HEK293 (cell line): Measurements from ENCODE around the gene ZNF662.

Source experiments
- CTCF ChIA-PET: fragments of 350-600 bp; formaldehyde crosslinking; extraction: SDS; loops from one replicate; lab custom pipeline; 2021; ENCODE audit warnings: antibody characterized with exemption; lab: Yijun Ruan, JAX
- POLR2A ChIA-PET: fragments of 300-600 bp; formaldehyde crosslinking; extraction: SDS; loops from one replicate; lab custom pipeline; 2020; ENCODE audit warnings: antibody characterized with exemption, inconsistent platforms; lab: Yijun Ruan, JAX
- H3K27ac ChIP-seq: fragments of 200-500 bp; sonication (Bioruptor generic); 2 replicates; pipeline ENCODE4 v1.5.1; 2014; ENCODE audit warnings: low read depth, low read length, control low read depth, inconsistent platforms; ENCODE audit errors: extremely low read depth
- H3K36me3 ChIP-seq, 2 experiments: fragments of 200-500 bp in 1 of 2; sonication (Bioruptor generic) in 1 of 2; 1 replicate in 1 of 2; 2 replicates in 1 of 2; pipeline ENCODE4 v1.5.1; 2014 to 2017; ENCODE audit warnings: inconsistent platforms in 2 of 2, low read length in 2 of 2; ENCODE audit not compliant: control insufficient read depth in 2 of 2, insufficient read depth in 1 of 2
- H3K4me1 ChIP-seq: fragments of 200-500 bp; sonication (Bioruptor generic); 2 replicates; pipeline ENCODE4 v1.5.1; 2014; ENCODE audit warnings: mild to moderate bottlenecking, low read length, inconsistent platforms; ENCODE audit not compliant: control insufficient read depth, insufficient read depth
- H3K4me3 ChIP-seq: 2 replicates; pipeline ENCODE4 v1.5.1; 2011; ENCODE audit warnings: low read depth, mild to moderate bottlenecking, control low read depth, low read length, moderate library complexity
- H3K9me3 ChIP-seq: fragments of 200-500 bp; sonication (Bioruptor generic); 2 replicates; pipeline ENCODE4 v1.5.1; 2014; ENCODE audit warnings: low read depth, low read length, inconsistent platforms; ENCODE audit not compliant: control insufficient read depth, insufficient read depth
- GFI1B ChIP-seq: fragments of 450-650 bp; formaldehyde crosslinking; IDR thresholded peaks from 2 replicates; pipeline ENCODE4 v1.5.1; 2016; ENCODE audit warnings: missing biosample characterization, missing genetic modification characterization
- GLIS1 ChIP-seq: fragments of 450-650 bp; formaldehyde crosslinking; IDR thresholded peaks from 2 replicates; pipeline ENCODE4 v1.5.1; 2016; ENCODE audit warnings: missing biosample characterization, missing genetic modification characterization
- GLIS2 ChIP-seq: fragments of 450-650 bp; formaldehyde crosslinking; IDR thresholded peaks from 2 replicates; pipeline ENCODE4 v1.5.1; 2016; ENCODE audit warnings: missing biosample characterization, missing genetic modification characterization
- KLF10 ChIP-seq: fragments of 450-650 bp; IDR thresholded peaks from 2 replicates; pipeline ENCODE4 v1.5.1; 2018; ENCODE audit warnings: missing biosample characterization, mild to moderate bottlenecking, missing genetic modification characterization
- SP3 ChIP-seq: fragments of 450-650 bp; formaldehyde crosslinking; IDR thresholded peaks from 2 replicates; pipeline ENCODE4 v1.5.1; 2016; ENCODE audit warnings: missing biosample characterization, missing genetic modification characterization
- TCF7L2 ChIP-seq: IDR thresholded peaks from 2 replicates; pipeline ENCODE4 v1.6.1; 2011; ENCODE audit warnings: low read depth, mild to moderate bottlenecking, inconsistent platforms, low read length, moderate library complexity, borderline replicate concordance
- ZBTB1 ChIP-seq: fragments of 450-650 bp; formaldehyde crosslinking; IDR thresholded peaks from 2 replicates; pipeline ENCODE4 v1.5.1; 2016; ENCODE audit warnings: missing biosample characterization, missing genetic modification characterization
- ZBTB7A ChIP-seq: fragments of 450-650 bp; formaldehyde crosslinking; IDR thresholded peaks from 2 replicates; pipeline ENCODE4 v1.5.1; 2016; ENCODE audit warnings: low read depth, missing biosample characterization, missing genetic modification characterization
- ZFHX2 ChIP-seq: fragments of 450-650 bp; formaldehyde crosslinking; conservative IDR thresholded peaks from 2 replicates; pipeline ENCODE4 v1.5.1; 2016; ENCODE audit warnings: missing biosample characterization, missing genetic modification characterization
- ZFP3 ChIP-seq: fragments of 450-650 bp; formaldehyde crosslinking; IDR thresholded peaks from 2 replicates; pipeline ENCODE4 v1.5.1; 2016; ENCODE audit warnings: low read depth, missing biosample characterization, missing genetic modification characterization
- ZNF140 ChIP-seq: fragments of 450-650 bp; formaldehyde crosslinking; IDR thresholded peaks from 2 replicates; pipeline ENCODE4 v1.5.1; 2016; ENCODE audit warnings: missing biosample characterization, missing genetic modification characterization
- ZNF239 ChIP-seq: fragments of 450-650 bp; formaldehyde crosslinking; IDR thresholded peaks from 2 replicates; pipeline ENCODE4 v1.5.1; 2016; ENCODE audit warnings: missing biosample characterization, missing genetic modification characterization
- ZNF248 ChIP-seq: fragments of 450-650 bp; formaldehyde crosslinking; IDR thresholded peaks from 2 replicates; pipeline ENCODE4 v1.5.1; 2017; ENCODE audit warnings: missing biosample characterization, missing genetic modification characterization
- ZNF266 ChIP-seq: fragments of 450-650 bp; formaldehyde crosslinking; IDR thresholded peaks from 2 replicates; pipeline ENCODE4 v1.5.1; 2016; ENCODE audit warnings: missing biosample characterization, missing genetic modification characterization, low read depth
- ZNF37A ChIP-seq: fragments of 450-650 bp; IDR thresholded peaks from 2 replicates; pipeline ENCODE4 v1.5.1; 2018; ENCODE audit warnings: missing biosample characterization, missing genetic modification characterization
- ZNF391 ChIP-seq: fragments of 450-650 bp; formaldehyde crosslinking; IDR thresholded peaks from 2 replicates; pipeline ENCODE4 v1.5.1; 2016; ENCODE audit warnings: low read depth, missing biosample characterization, missing genetic modification characterization, borderline replicate concordance
- ZNF560 ChIP-seq: fragments of 450-650 bp; formaldehyde crosslinking; IDR thresholded peaks from 2 replicates; pipeline ENCODE4 v1.5.1; 2017; ENCODE audit warnings: missing biosample characterization, missing genetic modification characterization, borderline replicate concordance
- ZNF621 ChIP-seq: fragments of 450-650 bp; formaldehyde crosslinking; IDR thresholded peaks from 2 replicates; pipeline ENCODE4 v1.5.1; 2017; ENCODE audit warnings: missing biosample characterization, missing genetic modification characterization
- ZSCAN30 ChIP-seq: fragments of 450-650 bp; IDR thresholded peaks from 2 replicates; pipeline ENCODE4 v1.5.1; 2018; ENCODE audit warnings: missing biosample characterization, mild to moderate bottlenecking, missing genetic modification characterization, moderate library complexity
- TF ChIP-seq, protein P1 (sequence below): fragments of 450-650 bp; formaldehyde crosslinking; IDR thresholded peaks from 2 replicates; pipeline ENCODE4 v1.5.1; 2016; ENCODE audit warnings: missing biosample characterization, missing genetic modification characterization
- TF ChIP-seq, protein P2 (sequence below): fragments of 450-650 bp; formaldehyde crosslinking; conservative IDR thresholded peaks from 2 replicates; pipeline ENCODE4 v1.5.1; 2016; ENCODE audit warnings: low read depth, missing biosample characterization, missing genetic modification characterization
- TF ChIP-seq, protein P3 (sequence below): fragments of 450-650 bp; formaldehyde crosslinking; IDR thresholded peaks from 2 replicates; pipeline ENCODE4 v1.5.1; 2016; ENCODE audit warnings: missing biosample characterization, missing genetic modification characterization
- TF ChIP-seq, protein P4 (sequence below): fragments of 450-650 bp; formaldehyde crosslinking; IDR thresholded peaks from 2 replicates; pipeline ENCODE4 v1.5.1; 2017; ENCODE audit warnings: missing biosample characterization, mild to moderate bottlenecking, missing genetic modification characterization, moderate library complexity
- TF ChIP-seq, protein P5 (sequence below): fragments of 450-650 bp; formaldehyde crosslinking; IDR thresholded peaks from 2 replicates; pipeline ENCODE4 v1.5.1; 2016; ENCODE audit warnings: missing biosample characterization, missing genetic modification characterization

The ZNF662 gene

DNA sequence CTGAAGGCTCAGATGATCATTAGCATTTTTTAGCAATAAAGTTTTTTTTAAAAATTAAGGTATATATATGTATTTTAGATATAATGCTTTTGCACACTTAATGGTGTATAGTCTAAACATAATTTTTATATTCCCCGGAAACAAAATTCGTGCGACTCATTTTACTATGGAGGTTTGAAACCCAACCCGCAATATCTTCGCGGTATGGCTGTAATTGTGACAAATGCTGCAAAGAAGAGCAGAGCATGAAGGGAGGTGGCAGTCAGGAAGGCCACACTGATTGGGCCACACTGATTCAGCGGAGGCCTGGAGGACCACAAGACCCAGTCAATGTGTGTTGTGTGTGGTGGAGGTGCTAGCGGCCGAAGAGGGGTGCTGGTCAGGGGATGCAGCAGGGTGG, 25.8 kb upstream of the ZNF662 start:
- Histone ChIP-seq H3K36me3 (no peaks in the 10 kb centered on the region), H3K9me3 (no peaks in the 10 kb centered on the region), H3K4me1 (no peaks in the 10 kb centered on the region), H3K4me3 (no peak overlapping the region), H3K27ac (no peak overlapping the region)
- CTCF ChIA-PET = interaction anchor here (0.6 kb wide), 1 partner anchor 614 kb away, joined by 3 read pairs; the partner anchor contains the start of gene CCK
- no peak for TF ChIP-seq GFI1B
- no peak for TF ChIP-seq ZNF248 (tag by site-specific recombination)
- TF ChIP-seq ZNF239 (tag by site-specific recombination) = no peak
- TF ChIP-seq ZBTB7A (tag by site-specific recombination) = no peak
- TF ChIP-seq, protein P1, sequence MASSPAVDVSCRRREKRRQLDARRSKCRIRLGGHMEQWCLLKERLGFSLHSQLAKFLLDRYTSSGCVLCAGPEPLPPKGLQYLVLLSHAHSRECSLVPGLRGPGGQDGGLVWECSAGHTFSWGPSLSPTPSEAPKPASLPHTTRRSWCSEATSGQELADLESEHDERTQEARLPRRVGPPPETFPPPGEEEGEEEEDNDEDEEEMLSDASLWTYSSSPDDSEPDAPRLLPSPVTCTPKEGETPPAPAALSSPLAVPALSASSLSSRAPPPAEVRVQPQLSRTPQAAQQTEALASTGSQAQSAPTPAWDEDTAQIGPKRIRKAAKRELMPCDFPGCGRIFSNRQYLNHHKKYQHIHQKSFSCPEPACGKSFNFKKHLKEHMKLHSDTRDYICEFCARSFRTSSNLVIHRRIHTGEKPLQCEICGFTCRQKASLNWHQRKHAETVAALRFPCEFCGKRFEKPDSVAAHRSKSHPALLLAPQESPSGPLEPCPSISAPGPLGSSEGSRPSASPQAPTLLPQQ (tag by site-specific recombination) = no peak
- TF ChIP-seq ZNF391 (tag by site-specific recombination) = no peak
- no peak for TF ChIP-seq GLIS1 (tag by site-specific recombination)
- no peak for TF ChIP-seq ZNF560 (tag by site-specific recombination)
- no peak for TF ChIP-seq ZNF140 (tag by site-specific recombination)
- POLR2A ChIA-PET = no interaction called here

DNA sequence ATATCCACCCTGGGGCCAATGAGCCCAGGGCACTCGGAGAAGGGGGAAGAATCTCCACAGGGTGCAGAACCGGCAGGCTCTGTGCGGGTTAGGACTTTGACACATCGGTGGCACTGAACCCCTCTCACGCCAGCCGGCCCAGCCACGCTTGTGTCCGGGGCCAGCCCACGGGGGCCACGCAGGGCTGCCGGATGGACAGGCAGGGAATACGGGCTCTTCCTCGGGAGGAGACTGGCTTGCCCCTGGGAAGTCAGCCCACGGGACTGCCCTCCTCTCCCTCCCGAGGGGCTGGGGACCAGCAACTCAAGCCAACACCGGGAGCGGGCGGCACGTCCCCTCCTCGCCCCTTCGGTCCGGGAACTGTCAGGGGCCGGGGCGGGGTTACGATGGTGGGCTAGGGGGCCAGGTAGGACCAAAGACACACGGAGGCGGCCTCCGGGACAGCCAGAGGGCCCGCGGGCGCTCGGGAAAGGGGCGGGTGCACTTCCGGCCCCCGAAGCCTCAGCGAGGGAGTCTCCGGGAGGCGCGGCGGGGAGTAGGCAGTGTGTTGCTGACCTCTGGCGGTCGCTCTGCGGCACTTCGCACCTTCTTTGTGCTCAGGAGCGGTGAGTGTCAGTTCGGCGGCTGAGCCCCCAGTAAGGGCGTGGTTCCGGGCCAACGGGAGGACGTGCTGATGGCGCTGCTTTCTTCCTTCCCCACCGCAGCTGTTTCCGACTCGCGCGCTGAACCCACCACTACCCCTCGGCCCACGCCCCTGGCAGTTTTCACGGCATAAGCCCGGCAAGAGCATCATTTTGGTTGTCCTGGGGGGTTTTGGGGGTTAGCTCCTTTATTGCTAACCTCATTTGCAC, 25.1 kb upstream of the ZNF662 start:
- H3K4me3 ChIP-seq = peak overlapping the region; percentile 31
- no peaks in the 10 kb centered on the region for H3K4me1 ChIP-seq
- ChIA-PET POLR2A (no interaction called here), CTCF (interaction anchor here (0.6 to 2.1 kb wide), 14 partner anchors 10 to 657 kb away, joined by 3 to 19 read pairs (median 4); no protein-coding TSS in a partner anchor)
- H3K27ac ChIP-seq = no peak overlapping the region
- no peaks in the 10 kb centered on the region for H3K36me3 ChIP-seq
- H3K9me3 ChIP-seq = no peaks in the 10 kb centered on the region
- TF ChIP-seq, protein P2, sequence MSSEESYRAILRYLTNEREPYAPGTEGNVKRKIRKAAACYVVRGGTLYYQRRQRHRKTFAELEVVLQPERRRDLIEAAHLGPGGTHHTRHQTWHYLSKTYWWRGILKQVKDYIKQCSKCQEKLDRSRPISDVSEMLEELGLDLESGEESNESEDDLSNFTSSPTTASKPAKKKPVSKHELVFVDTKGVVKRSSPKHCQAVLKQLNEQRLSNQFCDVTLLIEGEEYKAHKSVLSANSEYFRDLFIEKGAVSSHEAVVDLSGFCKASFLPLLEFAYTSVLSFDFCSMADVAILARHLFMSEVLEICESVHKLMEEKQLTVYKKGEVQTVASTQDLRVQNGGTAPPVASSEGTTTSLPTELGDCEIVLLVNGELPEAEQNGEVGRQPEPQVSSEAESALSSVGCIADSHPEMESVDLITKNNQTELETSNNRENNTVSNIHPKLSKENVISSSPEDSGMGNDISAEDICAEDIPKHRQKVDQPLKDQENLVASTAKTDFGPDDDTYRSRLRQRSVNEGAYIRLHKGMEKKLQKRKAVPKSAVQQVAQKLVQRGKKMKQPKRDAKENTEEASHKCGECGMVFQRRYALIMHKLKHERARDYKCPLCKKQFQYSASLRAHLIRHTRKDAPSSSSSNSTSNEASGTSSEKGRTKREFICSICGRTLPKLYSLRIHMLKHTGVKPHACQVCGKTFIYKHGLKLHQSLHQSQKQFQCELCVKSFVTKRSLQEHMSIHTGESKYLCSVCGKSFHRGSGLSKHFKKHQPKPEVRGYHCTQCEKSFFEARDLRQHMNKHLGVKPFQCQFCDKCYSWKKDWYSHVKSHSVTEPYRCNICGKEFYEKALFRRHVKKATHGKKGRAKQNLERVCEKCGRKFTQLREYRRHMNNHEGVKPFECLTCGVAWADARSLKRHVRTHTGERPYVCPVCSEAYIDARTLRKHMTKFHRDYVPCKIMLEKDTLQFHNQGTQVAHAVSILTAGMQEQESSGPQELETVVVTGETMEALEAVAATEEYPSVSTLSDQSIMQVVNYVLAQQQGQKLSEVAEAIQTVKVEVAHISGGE (tag by site-specific recombination) = peak; percentile 74
- TF ChIP-seq ZNF37A (tag by site-specific recombination) = no peak
- TF ChIP-seq SP3 (tag by site-specific recombination) = peak; percentile 51
- TF ChIP-seq ZSCAN30 (tag by site-specific recombination) = peak; percentile 44; the same call in 1 of the 2 replicates
- TF ChIP-seq ZFP3 (tag by site-specific recombination) = no peak
- TF ChIP-seq, protein P3, sequence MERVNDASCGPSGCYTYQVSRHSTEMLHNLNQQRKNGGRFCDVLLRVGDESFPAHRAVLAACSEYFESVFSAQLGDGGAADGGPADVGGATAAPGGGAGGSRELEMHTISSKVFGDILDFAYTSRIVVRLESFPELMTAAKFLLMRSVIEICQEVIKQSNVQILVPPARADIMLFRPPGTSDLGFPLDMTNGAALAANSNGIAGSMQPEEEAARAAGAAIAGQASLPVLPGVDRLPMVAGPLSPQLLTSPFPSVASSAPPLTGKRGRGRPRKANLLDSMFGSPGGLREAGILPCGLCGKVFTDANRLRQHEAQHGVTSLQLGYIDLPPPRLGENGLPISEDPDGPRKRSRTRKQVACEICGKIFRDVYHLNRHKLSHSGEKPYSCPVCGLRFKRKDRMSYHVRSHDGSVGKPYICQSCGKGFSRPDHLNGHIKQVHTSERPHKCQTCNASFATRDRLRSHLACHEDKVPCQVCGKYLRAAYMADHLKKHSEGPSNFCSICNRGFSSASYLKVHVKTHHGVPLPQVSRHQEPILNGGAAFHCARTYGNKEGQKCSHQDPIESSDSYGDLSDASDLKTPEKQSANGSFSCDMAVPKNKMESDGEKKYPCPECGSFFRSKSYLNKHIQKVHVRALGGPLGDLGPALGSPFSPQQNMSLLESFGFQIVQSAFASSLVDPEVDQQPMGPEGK (tag by site-specific recombination) = peak; percentile 88
- TF ChIP-seq, protein P4, sequence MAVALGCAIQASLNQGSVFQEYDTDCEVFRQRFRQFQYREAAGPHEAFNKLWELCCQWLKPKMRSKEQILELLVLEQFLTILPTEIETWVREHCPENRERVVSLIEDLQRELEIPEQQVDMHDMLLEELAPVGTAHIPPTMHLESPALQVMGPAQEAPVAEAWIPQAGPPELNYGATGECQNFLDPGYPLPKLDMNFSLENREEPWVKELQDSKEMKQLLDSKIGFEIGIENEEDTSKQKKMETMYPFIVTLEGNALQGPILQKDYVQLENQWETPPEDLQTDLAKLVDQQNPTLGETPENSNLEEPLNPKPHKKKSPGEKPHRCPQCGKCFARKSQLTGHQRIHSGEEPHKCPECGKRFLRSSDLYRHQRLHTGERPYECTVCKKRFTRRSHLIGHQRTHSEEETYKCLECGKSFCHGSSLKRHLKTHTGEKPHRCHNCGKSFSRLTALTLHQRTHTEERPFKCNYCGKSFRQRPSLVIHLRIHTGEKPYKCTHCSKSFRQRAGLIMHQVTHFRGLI = no peak
- no peak for TF ChIP-seq ZNF621
- TF ChIP-seq ZFHX2 (tag by site-specific recombination) = peak; percentile 28; the same call in 1 of the 2 replicates
- TF ChIP-seq KLF10 (tag by site-specific recombination) = peak; percentile 40; the same call in 1 of the 2 replicates
- TF ChIP-seq GLIS2 = peak; percentile 73
- no peak for TF ChIP-seq ZBTB1 (tag by site-specific recombination)
- 0 out of 2 replicates have a peak, but pooled peaks have one; percentile 45 for TF ChIP-seq ZNF266 (tag by site-specific recombination)
- no peak for TF ChIP-seq TCF7L2
- TF ChIP-seq, protein P5, sequence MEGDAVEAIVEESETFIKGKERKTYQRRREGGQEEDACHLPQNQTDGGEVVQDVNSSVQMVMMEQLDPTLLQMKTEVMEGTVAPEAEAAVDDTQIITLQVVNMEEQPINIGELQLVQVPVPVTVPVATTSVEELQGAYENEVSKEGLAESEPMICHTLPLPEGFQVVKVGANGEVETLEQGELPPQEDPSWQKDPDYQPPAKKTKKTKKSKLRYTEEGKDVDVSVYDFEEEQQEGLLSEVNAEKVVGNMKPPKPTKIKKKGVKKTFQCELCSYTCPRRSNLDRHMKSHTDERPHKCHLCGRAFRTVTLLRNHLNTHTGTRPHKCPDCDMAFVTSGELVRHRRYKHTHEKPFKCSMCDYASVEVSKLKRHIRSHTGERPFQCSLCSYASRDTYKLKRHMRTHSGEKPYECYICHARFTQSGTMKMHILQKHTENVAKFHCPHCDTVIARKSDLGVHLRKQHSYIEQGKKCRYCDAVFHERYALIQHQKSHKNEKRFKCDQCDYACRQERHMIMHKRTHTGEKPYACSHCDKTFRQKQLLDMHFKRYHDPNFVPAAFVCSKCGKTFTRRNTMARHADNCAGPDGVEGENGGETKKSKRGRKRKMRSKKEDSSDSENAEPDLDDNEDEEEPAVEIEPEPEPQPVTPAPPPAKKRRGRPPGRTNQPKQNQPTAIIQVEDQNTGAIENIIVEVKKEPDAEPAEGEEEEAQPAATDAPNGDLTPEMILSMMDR (tag by site-specific recombination) = peak; percentile 96
